Superior temporal gyrus (tissue), 1 donor: ENCODE results near the gene ISG20L2.
A peak's percentile ranks its signal among the peaks of the same experiment; 100 is the strongest.

ENCODE experiments used
- DNase-seq: peaks from one replicate; pipeline ENCODE4 v3.0.0-alpha.2; 2016; ENCODE audit errors: extremely low spot score

ISG20L2 gene

DNA sequence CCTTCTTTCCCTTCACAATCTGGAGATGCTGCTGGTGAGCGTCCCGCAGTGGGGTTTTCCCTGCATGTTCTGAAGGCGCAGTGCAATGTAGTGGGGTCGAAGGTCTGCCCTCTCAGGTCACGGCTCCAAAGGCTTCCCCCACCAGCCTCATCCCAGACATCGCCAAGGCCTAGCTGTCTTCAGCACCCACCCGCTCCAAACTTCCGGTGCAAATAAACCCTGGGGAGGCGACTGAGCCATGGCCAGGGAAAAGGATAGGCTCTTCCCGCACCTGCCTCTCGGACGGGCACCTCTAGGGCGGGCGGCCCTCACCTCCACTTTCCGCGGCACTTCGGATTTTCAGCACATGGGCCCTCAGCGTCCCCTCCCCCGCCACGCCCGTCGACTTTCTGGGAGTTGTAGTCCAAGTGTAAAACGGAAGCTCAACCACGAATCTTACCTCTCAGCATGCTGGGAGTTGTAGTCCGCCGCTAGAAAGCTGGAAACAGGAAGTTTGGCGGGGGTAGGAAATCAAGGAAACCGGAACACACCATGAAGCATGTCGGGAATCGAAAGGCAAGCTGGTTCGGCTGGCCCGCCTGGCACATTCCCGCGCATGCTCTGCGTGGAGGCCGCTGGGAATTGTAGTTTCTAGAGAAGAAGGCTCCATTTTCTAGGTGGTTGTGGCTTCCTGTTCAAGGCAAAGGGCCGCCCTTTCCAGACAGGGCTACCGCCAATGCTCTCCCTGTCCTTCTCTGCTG lies 12.3 kb upstream of the ISG20L2 start, which contains the start of gene MRPL24:
Gene MRPL24, minus strand, starts transcription at position 348 of the 740 bp plus-strand sequence. CDS start 2,384 bp downstream, outside the sequence.
- peak; percentile 100 for DNase-seq

DNA sequence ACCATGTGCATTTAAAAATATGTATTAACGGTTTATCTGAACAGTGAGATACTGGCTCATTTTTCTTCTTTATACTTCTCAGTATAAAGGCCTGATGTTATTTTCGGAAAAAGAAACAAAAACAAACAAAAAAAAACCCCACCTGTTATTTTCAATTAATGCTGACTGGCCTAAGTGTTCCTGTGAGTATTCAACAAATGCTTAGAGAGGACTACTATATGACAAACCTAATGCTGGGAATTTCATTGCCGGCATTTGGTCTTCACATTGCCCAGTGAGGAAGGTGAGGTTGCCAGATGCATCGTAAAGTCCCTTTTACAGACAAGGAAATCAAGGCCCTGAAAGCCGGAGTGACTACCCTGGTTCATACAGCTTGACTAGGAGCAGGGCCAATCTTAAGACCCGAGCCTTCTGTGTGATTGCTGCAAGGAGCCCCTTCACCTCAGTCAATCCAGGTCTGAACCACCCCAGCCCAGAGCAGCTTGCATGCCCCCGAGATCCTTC lies 11.7 kb upstream of the ISG20L2 start:
- DNase-seq, result peak; percentile 16

DNA sequence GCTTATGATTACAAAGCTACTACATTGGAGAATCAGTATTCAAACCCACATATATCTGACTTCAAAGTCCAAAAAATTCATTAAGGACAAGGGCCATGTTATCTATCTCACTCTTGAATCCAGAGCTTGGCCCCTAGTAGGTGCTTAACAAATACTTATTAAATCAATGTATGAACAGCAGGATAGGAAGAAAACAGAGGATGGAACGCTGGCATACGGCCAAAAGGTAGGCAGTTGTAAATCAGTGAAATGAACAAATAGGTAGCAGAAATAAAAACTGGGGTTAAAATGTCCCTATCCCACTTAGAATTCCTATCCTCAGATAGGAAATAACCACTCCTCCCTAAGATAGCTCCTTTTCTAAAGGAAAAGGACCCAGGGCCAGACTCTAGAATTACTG lies 10.3 kb upstream of the ISG20L2 start:
- DNase-seq, result no peak

DNA sequence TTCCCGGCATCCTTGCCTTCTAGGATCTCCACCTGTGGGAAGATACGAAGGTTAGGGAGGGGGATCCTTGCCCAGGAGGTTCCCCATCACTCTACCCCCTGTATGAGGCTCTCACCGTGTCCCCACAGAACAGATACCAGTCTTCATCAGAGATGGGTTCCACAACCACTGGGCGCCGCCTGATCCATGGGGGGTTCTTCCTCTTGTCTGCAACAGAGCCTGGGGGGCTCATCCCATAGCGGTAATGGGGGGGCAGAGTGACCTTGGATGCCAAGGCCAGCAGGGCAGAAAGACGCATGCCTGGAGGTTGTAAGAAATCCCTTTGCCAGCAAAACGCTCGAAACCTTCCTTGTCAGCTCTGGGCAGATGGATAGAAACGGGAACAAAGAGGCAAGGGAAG lies 9.8 kb upstream of the ISG20L2 start:
- no peak for DNase-seq

DNA sequence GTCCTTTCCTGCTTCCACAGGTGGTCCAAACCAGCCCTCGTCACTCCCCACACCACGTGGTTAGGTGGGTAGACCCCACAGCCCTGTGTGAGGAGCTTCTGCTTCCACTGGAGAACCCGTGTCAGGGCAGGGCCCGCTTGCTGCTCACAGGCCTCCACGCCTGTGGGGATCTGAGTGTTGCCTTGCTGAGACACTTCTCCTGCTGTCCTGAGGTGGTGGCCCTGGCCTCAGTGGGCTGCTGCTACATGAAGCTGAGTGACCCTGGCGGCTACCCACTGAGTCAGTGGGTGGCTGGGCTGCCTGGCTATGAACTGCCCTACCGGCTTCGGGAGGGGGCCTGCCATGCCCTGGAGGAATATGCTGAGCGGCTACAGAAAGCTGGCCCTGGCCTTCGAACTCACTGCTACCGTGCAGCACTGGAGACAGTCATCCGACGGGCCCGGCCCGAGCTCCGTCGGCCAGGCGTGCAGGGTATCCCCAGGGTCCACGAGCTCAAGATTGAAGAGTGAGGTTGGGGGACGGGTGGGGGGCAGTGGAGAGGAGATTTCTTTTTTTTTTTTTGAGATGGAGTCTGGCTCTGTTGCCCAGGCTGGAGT lies 5.5 kb upstream of the ISG20L2 start:
- no peak for DNase-seq

DNA sequence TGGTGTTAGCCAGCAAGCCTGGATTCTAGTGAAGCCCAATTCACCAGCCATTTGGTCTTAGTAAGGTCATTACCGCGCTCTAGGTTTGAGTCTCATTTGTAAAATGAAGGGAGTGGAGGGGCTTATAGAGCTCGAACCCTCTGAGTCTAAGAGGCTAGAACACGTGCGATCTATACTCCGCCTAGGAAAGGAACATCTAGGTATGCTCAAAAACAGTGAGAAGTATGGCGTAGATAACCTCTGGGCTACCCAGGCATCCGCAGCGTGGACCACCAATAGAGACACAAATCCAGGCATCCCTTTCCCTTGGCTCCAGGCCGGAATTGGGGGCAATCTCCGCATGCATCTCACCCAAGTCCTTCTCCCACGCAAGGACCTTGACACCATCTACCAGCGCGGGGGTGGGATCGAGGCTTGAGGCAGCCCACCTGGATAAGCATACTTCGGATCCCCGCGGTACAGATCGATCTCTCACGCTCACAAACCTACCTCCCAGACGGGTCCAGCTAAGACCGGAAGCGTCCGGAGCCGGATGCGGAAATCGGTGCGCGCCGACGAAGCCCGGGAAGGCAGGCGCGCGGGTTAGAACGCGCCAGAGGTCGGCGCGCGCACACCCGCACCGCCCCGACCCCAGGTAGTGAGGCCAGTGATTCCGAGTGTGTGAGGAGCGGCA lies 504 bp downstream of the ISG20L2 start, which contains the start of gene METTL25B:
Gene METTL25B, plus strand, starts transcription at position 544 of the 673 bp plus-strand sequence. CDS start 636 bp downstream, outside the sequence.
- peak; percentile 81 for DNase-seq

DNA sequence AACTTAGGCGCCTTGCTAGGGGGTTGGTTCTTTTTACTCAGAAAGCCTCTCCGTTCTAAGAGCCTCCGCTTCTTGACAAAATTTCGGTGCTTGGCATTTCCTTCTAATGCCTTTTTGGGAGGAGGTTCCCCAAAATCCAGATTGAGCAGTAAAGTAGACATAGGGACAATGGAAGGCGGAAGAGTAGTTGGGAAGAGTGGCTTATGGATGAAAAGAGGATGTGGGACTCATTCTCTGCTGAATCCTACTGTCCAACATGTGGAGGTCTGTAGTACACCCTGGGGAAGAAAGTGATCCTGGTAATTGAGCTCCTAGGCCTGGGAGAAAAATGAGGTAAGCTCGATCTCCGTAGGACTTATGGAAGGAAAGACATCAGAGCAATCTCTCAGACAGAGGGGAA lies 1.1 kb downstream of the ISG20L2 start:
- DNase-seq, result no peak

DNA sequence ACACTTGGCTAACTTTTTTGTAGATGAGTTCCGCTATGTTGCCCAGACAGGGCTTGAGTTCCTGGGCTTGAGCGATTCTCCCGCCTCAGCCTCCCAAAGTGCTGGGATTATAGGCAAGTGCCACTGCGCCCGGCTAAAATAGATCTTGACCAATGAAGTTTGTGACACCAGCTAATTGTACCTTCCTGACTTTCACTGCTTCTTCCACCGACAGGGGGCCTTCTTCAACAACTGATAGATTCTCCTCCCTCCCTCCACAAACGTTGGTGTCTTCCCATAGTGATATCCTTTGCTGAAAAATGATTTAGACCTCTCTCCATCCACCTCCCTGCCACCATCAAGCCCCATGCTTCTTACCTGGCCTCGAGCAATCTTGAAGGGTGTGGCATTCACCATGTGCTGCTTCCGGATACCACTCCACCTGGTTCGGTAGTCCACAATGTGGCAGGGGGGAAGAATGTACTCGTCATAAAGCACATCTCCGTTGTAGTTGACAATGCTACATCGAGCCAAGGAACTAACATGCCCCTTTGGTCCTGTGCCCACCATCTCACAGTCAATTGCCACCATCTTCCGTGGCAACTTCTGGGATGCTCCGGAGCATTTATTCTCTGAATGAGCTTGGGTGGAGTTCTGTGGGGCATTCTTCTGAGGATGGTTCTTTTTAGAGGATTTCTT lies 1.9 kb downstream of the ISG20L2 start:
- DNase-seq, result no peak

DNA sequence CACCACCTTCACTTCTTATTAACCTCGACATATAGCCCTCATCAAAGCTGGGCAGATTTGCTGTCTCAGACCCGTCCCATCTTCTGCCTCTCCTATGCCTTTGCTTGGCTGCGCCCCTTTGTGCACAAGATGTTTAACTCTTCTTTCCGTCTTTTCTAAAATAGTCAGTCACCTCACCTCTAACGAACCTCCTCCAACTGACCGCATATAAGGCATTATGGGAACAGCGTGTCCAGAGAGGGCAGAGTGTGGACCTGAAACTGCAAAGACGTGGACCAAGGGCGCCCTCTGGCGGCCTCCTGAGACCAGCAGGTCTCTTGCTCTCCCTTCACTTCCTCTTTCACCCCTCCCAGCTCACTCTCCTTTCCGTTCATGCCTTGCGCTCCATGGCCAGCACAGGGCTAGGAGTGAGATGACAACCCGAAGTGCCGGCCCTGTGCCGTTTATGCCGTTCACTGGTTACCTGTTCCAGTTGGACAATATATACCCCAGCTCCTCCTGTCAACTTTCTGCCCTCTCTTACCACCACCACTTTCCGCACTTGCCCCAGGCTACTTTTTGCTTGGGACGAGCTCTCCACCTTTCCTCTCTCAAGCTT lies 2.8 kb downstream of the ISG20L2 start:
- peak; percentile 93 for DNase-seq

DNA sequence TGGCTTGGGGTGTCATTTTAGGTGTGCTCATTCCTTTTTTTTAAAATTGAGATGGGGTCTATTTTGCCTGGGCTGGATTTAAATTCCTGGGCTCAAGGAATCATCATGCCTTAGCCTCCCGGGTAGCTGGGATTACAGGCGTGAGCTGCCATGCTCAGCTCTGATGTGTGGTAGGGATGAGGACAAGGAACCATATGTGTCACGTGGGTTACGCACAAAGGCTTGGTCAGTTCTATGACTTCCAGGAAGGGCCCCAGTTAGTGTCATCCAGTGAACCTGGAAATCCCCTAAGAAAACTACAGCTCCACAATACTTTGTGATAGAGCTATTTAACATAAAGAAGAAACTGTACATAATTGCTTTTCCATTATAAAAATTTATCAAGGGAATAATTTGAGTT lies 7.0 kb downstream of the ISG20L2 start:
- DNase-seq, result no peak

DNA sequence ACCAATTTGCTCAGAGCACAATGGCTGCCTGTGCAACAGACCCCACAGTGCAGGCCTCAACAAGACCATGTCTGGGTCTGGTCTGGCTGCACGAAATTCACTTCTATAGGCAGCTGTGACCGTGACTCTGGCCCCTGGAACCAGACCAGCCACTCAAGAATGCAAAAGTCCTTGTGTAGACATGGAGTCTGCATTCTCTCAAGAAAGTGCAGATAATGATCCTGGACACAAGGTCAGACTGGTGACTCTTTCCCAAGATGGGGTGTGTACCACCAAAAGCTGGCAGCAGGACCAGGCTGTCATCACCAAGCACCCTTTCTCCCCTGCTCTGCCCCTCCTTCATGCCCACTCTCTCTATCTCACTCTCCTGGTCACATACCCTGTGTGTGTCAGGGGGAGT lies 7.4 kb downstream of the ISG20L2 start:
- DNase-seq, result no peak

DNA sequence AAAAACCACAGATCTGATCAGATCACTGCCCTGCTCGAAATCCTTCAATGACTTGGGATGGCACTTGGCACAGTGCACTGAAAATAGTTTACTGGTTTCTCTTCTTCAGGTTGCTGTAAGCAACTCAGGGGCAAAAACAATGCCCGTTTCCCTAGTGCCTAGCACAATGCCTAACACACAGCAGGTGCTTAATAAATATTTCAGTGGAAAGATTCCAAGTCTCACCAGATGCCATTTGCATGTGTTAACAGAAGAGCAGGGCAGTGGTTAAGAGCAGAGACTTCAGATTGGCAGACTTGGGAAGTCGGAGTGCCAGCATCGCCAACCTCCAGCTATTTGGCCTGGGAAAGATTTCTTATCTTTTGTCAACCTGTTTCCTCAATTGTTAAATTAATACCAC lies 11.2 kb downstream of the ISG20L2 start:
- DNase-seq, result no peak

DNA sequence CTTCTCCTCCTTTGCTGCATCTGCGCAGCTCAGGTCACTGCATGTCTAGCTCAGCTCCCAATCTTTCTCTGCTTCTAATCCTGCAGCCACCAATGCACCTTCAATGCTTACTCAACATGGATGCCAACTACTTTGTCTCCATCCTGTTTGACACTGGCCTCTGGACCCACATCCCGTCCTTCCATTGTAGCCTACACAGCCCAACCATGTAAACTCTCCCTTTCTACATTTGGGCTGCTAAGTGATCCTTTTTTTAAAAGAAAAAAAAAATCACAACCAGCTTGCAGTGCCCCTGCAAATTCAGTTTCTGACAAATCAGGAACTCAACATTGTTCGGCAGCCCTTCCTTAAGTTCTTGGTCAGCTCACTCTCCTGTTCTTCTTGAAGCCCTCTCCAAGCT lies 13.7 kb downstream of the ISG20L2 start:
- no peak for DNase-seq

DNA sequence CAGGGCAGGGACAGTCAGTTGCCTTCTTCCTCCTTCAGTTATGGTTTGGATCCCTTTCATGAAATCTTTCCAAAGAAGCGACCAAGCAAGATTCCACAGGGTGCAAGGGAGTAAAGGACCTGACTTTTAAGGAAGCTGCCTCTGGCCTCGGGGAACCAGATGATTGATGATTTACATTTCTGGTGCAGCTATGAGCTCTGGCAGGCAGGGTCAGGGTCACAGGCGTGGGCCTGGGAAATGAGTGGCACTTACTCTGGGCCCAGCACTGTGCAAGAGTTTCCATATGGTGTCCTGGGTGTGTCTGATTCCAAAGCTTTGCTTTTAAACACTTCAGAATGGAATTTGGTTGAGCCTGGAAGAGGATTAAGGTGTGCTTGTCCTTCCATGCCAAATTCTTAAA lies 15.9 kb downstream of the ISG20L2 start:
- no peak for DNase-seq

DNA sequence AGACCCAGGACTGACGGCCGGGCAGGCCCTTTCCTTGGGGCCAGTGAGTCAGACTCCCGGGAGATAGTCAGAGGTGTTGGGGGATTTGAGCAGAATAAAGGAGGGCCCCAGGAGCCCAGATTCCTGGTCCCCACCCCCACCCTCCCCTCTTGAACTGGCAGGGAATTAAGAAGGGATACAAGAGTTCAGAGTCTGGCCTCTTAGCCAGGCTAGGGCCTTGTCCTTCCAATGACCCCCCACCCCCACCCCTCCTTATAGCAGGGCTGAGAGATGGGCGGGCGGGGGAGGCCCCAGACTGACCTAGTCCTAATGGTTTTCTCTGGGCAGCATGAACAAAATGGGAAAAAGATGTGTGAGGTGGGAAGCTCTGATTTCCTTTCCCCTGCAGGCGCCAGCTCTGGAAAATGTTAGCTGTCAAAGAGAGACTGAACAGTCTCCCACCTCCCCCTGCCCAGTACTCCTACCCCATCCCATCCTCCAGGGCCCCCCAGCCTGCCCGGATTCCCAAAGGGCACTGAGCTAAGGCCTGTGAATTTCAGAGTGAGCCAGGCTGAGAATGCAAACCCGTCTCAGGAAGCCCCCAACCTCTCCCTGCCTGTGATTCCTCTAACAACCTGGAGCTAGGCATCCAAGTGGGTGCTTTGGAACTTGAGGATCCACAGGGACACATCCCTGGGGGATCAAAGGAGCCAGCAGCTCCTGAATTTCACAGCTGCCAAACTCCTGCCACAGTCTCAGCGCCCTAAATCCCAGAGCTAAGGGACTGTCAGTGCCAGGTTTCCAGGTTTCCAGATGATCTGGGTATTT lies 17.4 kb downstream of the ISG20L2 start:
- DNase-seq, result no peak

DNA sequence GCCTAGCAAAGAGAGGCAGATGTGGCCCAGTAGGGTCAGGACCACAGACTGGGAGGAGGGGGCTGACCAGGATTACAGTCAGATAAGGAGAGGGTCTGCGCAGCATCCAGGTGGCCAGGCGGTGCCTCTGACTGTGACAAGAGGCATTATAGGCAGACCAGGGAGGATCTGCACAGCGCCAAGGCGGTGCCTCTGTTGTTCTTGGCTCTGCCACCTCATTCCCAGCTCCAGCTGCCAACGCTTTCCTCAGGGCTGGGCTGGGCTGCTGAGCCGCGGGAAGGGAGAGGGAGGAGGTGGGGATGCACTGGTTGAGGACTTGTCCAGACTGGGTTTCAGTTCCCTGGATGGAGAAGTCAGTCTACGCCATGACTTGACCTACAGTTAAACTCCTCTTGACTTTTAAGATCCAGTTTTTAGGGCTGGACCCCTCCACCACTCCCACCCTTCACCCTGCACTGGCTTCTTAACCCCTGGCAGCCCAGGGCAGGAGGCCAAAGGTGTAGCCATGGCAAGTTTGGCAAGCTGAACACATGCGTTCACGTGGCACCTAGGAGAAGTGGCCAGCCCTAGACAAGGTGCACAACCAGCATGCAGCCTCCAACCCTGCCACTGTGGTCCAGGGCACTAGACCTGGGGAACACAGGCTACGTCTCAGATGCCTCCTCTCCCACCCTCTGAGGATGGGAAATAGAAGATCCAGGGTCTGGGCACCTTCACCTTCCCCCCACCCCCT lies 18.6 kb downstream of the ISG20L2 start:
- DNase-seq, result peak; percentile 53

DNA sequence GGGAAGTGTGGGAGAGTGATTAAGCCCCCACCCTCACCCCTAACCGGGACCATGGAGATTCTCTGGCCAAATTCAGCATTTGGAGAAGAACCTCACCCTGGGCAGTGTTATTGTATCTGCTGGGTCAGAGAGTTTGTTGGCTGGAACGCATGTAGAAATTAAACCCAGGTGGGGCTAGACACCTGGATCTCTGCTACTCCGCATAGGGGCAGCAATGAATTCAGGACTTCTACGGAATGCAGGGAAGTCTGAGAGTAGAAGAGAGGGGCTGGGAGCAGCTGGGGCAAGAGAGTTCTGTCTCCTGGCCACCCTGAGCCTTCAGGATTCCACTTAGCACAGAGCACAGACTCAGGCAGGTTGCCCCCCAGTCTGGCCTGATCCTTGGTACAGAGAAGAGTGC lies 19.5 kb downstream of the ISG20L2 start:
- no peak for DNase-seq

DNA sequence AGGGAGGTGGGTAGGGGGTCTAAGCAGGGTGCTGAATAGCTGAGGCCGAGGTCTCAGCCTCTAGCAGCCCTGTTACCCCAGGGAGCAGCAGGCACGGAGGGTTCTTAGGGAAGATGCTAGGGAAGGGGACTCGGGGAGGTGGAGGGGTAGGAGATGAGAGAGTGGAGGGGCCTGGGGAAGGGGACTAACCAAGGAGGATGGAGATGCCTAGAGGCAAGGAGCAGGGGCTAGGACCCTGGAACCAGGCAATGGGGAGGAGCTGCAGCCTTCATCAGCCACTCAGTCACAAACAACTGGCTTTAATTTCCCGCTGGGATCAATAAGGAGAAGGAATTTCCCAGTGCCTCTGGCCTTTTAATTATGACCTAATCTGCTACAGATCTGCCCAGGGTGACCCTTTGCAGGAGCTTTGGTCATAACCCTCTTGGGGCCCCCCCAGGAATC lies 20.3 kb downstream of the ISG20L2 start:
- no peak for DNase-seq

DNA sequence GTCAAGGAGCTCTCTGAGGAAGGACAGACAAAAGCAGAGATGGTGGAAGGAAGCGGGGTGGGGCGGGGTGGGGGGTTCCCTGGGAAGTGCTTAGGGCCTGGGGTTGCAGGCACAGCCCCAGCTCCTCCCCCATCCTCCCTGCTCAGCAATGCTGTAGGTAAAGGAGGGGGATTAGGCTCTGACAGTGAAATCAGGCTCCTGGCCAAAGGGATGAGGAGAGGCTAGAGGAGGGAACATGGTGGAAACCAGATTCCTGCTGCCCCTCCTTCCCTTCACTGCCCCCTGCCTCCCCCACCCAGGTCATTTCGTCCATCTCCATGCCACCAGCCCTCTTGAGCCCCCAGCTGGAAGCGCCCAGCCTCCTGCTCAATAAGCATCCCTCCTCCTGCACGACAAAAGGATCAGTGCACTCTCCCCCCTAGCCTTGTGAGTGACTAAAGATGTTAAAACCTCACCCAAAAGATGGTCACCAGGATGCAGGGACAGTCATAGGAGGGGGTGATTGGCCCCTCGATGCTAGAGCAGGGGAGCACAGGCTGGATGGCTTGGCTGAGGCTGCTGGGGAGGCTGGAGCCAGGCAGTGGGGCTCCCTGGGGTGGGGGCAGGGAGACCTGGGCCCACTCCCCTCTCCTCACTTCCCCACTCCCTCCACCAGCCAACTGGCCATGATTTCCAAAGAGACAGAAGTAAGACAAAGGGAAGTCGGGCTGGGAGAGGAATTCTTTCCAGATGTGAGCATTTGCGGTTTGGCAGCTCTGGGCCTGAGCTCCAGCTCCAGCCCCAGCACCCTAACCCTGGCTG lies 20.9 kb downstream of the ISG20L2 start:
- DNase-seq, result no peak
